Measurements from ENCODE around the gene JUND. TPM values are rescaled to one million over a fixed set of nuclear protein-coding genes. Genes with fewer than 3 reads are reported as not detected.
A peak's percentile ranks its signal among the peaks of the same experiment; 100 is the strongest.

JUND gene
- total RNA-seq, 6 experiments from 2014 or later: 70.3 to 99.9 (median 91.7) TPM

DNA sequence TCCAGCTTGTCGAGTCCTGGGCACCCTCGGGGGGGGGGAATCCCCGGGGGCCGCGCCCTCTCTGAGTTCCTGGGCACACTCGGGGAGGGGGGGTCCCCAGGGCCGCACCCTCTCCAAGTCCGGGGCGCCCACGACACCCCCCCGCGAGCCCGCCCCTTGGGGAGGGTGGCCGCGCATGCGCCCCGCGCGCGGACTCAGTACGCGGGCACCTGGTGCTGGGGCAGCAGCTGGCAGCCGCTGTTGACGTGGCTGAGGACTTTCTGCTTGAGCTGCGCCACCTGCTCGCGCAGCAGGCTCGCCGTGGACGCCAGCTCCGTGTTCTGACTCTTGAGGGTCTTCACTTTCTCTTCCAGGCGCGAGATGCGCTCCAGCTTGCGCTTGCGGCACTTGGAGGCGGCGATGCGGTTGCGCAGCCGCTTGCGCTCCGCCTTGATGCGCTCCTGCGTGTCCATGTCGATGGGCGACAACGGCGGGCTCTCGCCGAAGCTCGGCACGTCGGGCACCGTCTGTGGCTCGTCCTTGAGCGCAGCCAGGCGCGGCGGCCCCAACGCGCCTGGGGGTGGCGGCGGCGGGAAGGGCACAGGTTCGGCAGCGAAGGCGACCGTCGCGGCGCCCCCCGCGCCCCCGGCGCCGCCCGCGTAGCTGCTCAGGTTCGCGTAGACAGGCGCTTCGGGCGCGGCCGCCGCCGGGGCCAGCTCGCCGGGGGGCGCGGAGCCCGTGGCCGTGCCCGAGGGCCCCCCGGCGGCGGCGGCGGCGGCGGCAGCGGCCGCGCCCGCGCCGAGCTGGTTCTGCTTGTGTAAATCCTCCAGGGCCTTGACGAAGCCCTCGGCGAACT, 958 bp downstream of the JUND start:
- H3K4me1 Mint-ChIP-seq (ENCODE audit: low read depth): peaks cover 41% of the 10 kb centered on the region
- DNase-seq: peak; percentile 64
- 0 out of 2 replicates have a peak, but pooled peaks cover 8% of the 10 kb centered on the region for H3K9me3 Mint-ChIP-seq

DNA sequence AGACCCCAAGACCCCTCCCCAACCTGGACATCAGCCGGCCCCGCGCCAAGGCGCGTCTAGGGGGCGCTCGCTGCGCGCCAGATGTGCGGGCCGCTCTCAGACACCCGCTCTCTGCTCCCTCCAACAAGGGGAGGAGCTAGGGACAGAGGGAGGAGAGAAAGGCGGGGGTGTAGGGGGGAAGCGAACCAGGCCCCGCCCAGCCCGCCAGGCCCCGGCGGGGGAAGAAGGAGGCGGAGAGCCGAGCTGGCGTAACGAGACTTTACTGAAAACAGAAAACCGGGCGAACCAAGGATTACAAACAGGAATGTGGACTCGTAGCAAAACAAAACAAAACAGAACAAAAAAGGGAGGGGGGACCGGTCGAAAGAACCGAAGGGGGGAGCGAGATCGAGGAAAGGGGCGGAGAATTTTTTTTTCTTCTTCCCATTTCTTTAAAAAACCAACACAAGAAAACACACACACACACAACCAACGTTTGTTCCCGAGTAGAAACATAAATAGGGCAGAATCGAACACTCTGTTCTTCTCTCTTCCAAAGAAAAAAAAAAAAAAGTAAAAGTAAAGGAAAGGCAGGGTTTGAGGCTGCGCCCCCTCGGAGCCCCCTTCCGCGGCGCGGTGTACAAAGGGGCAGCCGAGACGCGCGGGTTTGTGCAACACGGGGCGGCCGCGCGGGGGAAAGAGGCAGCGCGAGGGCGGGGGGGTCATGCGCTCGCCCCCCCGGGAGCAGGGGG, 1.7 kb downstream of the JUND start:
- H3K36me3 Mint-ChIP-seq (ENCODE audit: low read depth): peaks cover 24% of the 10 kb centered on the region
- H3K4me1 Mint-ChIP-seq (ENCODE audit: low read depth): peaks cover 42% of the 10 kb centered on the region
- peak overlapping the region; percentile 99 for H3K27ac Mint-ChIP-seq
- H3K27me3 Mint-ChIP-seq (ENCODE audit: insufficient read depth): peaks cover 50% of the 10 kb centered on the region
- TF ChIP-seq, protein P1, sequence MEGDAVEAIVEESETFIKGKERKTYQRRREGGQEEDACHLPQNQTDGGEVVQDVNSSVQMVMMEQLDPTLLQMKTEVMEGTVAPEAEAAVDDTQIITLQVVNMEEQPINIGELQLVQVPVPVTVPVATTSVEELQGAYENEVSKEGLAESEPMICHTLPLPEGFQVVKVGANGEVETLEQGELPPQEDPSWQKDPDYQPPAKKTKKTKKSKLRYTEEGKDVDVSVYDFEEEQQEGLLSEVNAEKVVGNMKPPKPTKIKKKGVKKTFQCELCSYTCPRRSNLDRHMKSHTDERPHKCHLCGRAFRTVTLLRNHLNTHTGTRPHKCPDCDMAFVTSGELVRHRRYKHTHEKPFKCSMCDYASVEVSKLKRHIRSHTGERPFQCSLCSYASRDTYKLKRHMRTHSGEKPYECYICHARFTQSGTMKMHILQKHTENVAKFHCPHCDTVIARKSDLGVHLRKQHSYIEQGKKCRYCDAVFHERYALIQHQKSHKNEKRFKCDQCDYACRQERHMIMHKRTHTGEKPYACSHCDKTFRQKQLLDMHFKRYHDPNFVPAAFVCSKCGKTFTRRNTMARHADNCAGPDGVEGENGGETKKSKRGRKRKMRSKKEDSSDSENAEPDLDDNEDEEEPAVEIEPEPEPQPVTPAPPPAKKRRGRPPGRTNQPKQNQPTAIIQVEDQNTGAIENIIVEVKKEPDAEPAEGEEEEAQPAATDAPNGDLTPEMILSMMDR (IDR thresholded peaks at IDR 0.05): peak; percentile 85
- H3K9me3 Mint-ChIP-seq: peaks cover 8% of the 10 kb centered on the region; the same call in 1 of the 2 replicates
- DNase-seq: peak; percentile 86
- peak overlapping the region; percentile 94 for H3K4me3 Mint-ChIP-seq

More for the DNA sequence above, 958 bp downstream of the JUND start:
- H3K27ac Mint-ChIP-seq: peak overlapping the region; percentile 99
- peaks cover 24% of the 10 kb centered on the region for H3K36me3 Mint-ChIP-seq (ENCODE audit: low read depth)
- peaks cover 42% of the 10 kb centered on the region for H3K27me3 Mint-ChIP-seq (ENCODE audit: insufficient read depth)
- TF ChIP-seq, protein P1 (IDR thresholded peaks at IDR 0.05): no peak
- peak overlapping the region; percentile 95 for H3K4me3 Mint-ChIP-seq

DNA sequence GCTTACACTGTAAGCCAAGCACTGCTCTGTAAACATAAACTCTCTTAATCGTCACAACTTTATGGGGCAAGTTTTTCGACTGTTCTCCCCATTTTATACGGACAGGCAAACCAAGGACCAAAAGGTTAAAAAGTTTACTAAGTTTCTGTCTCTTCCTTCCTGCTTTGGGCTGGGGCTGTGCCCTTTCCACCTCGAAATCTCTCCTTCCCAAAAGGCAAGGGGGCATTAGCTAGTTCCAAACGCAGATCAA, 2.2 kb downstream of the JUND start:
- Mint-ChIP-seq H3K36me3 (ENCODE audit: low read depth) (peaks cover 24% of the 10 kb centered on the region), H3K27ac (peak overlapping the region; percentile 99), H3K4me1 (ENCODE audit: low read depth) (peaks cover 44% of the 10 kb centered on the region), H3K9me3 (peaks cover 12% of the 10 kb centered on the region; the same call in 1 of the 2 replicates), H3K4me3 (peak overlapping the region; percentile 94), H3K27me3 (ENCODE audit: insufficient read depth) (peaks cover 55% of the 10 kb centered on the region)
- TF ChIP-seq, protein P1 (IDR thresholded peaks at IDR 0.05): no peak
- no peak for DNase-seq

DNA sequence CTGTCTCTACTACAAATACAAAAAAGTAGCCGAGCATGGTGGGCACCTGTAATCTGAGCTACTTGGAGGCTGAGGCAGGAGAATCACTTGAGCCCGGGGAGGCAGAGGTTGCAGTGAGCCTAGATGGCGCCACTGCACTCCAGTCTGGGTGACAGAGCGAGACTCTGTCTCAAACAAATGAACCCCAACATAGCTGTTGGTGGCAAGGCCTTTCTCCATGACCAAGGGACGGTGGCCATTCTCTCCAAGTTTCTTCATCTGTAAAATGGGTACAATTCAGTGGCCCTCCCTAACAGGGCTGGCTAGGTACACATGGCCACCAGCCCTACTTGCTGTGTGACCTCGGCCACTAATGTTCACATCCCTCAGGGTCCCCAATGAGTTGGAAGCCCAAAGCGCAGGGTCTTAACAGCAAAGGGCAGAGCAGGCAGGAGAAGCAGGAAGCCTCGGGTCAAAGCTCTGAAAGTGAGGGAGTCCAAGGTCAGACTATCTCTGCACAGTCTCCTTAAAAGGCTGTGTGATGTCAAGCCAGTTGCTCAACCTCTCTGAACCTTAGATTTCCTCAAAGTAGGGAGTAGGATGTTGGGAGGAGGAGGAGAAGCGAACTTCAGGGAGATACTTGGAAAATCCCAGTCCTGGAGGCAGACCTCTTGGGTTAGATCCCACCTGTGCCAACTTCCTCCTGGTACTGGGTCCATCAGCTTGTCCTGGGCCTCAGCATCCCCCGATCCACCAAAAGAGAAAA, 2.7 kb downstream of the JUND start:
- peaks cover 60% of the 10 kb centered on the region for H3K27me3 Mint-ChIP-seq (ENCODE audit: insufficient read depth)
- H3K27ac Mint-ChIP-seq: peak overlapping the region; percentile 99
- H3K9me3 Mint-ChIP-seq: peaks cover 12% of the 10 kb centered on the region; the same call in 1 of the 2 replicates
- H3K4me1 Mint-ChIP-seq (ENCODE audit: low read depth): peaks cover 49% of the 10 kb centered on the region
- TF ChIP-seq, protein P1 (IDR thresholded peaks at IDR 0.05): peak; percentile 76
- H3K4me3 Mint-ChIP-seq: peak overlapping the region; percentile 94
- peak; percentile 40 for DNase-seq
- H3K36me3 Mint-ChIP-seq (ENCODE audit: low read depth): peaks cover 24% of the 10 kb centered on the region

DNA sequence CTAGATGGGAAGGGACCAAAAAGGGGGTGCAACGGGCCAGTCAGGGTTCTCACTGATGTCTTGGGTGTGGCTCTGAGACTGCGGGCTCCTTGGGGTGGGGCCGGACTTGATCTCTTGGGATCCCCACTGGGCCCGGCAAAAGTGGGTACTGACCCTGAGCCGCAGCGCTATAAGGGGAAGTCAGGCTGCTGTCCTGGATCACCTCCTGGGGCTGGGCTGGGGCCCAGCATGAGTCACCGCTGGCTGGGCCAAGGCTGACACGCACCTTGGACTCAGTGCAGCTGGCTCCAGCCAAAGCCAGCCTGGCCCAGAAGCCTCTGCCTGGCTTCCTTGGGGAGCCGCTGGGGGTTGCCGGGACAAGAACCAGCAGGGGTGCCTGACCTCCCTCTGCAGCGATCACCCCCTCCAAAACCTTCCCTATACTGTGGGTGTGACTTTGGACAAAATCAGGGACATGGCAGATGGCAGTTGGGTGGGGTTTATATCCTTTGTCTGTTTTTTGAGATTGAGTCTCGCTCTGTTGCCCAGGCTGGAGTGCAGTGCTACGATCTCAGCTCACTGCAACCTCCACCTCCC, 6.6 kb downstream of the JUND start:
- Mint-ChIP-seq H3K27ac (peak overlapping the region; percentile 89), H3K4me1 (ENCODE audit: low read depth) (peaks cover 43% of the 10 kb centered on the region), H3K9me3 (peaks cover 12% of the 10 kb centered on the region; the same call in 1 of the 2 replicates), H3K36me3 (ENCODE audit: low read depth) (peaks cover 19% of the 10 kb centered on the region), H3K27me3 (ENCODE audit: insufficient read depth) (peaks cover 75% of the 10 kb centered on the region), H3K4me3 (peak overlapping the region; percentile 76)
- TF ChIP-seq, protein P1 (IDR thresholded peaks at IDR 0.05): 0 out of 2 replicates have a peak, but pooled peaks have one; percentile 17
- DNase-seq: peak; percentile 89
